Stimulated activated CD4-positive, alpha-beta T cell treated with anti-CD3 and anti-CD28 coated beads, Interleukin-4, amount 100 ng/mL, for 4 hours (primary cell): ENCODE results near the gene CALR.
"Not testable (repeated sequence)": the region's sequence is repeated elsewhere in the genome, so short reads cannot be mapped to it uniquely, and the experiment has no call there.

Source experiments
- DNase-seq, 2 experiments: peaks; one replicate each; pipeline ENCODE4 v3.0.0-alpha.2; 2020

Gene CALR

DNA sequence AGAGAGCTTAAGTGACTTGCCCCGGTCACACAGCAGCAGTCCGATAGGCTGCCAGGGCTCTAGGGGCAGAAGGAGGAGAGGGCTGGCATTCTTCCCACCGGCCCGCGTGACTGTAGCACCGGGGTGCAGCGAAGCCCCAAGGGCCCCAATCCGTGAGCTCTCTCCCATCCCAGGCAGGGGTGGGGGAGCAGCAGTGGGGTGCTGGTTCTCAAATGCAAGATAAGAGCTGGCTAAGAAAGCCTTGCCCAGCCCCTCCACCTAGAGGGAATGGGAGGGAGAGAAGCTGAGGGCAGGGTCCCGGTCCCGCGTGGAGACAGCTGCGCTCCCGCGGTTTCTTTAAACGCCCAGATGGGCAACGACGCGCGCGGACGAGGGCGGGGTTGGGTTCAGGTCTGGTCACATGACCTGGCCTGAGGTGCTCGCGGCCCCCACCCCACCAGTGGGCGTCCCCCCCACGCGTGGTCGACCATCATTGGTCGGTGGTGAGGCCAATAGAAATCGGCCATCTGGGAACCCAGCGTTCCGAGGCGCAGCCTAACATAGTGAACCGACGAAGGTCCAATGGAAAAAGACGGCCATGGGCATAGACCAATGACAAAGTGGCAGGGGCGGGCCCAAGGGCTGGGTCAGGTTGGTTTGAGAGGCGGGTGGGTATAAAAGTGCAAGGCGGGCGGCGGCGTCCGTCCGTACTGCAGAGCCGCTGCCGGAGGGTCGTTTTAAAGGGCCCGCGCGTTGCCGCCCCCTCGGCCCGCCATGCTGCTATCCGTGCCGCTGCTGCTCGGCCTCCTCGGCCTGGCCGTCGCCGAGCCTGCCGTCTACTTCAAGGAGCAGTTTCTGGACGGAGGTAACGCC is at the start of gene CALR:
CALR (plus strand) TSS at position 683 of the 852 bp plus-strand sequence; CDS start at position 754, 71 bp downstream.
- peak; percentile 97 to 99 for DNase-seq

DNA sequence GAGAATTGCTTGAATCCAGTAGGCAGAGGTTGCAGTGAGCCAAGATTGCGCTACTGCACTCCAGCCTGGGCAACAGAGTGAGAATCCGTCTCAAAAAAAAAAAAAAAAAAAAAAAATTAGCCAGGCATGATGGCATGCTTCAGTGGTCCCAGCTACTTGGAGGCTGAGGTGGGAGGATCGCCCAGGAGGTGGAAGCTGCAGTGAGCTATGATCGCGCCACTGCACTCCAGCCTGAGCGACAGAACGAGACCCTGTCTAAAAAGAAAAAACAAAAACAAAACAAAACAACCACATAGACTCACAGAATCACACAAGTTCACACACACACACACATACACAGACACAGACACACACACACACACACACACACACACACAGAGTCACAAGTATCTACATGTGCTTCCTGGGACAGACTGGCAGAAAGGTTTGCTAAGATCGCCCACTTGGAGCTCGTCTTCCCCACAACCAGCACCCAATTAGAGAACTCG is 48.1 kb upstream of the CALR start:
- DNase-seq, result not testable (repeated sequence)

DNA sequence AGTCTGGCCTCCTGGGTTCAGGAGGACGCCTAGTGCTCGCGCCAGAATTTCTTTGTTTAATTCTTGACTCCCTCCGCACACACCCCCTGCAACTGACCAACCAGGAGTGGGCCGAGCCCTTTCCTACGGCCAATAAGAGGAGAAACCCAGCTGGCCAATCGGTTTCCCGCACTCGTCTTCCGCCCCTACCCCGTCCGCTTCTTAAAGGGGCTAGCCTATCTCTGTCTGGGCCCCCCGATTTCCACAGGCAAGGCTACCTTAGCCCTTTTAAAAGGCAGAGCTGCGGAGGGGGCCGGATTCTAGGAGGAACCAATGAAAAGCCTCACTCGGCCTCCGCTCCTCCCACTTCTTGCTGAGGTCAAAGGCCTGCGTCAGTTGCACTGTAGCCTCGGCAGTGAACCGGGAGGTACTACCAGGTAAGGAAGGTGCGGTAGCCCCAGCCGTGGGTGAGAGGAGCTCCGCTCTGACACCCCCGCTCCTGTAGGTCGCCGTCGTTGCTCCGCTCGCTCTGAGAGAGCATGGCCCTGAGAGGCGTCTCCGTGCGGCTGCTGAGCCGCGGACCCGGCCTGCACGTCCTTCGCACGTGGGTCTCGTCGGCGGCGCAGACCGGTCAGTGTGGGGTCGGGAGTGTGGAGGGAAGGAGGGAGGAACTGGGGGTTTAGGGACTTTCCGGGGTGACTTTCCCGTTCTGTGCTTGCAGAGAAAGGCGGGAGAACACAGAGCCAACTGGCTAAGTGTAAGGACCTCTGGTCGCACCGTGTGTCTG is 47.4 kb upstream of the CALR start, which contains the start of gene GCDH:
GCDH (plus strand) TSS at position 374 of the 766 bp plus-strand sequence; CDS start at position 519, 145 bp downstream.
- DNase-seq, result peak; percentile 88 to 98

DNA sequence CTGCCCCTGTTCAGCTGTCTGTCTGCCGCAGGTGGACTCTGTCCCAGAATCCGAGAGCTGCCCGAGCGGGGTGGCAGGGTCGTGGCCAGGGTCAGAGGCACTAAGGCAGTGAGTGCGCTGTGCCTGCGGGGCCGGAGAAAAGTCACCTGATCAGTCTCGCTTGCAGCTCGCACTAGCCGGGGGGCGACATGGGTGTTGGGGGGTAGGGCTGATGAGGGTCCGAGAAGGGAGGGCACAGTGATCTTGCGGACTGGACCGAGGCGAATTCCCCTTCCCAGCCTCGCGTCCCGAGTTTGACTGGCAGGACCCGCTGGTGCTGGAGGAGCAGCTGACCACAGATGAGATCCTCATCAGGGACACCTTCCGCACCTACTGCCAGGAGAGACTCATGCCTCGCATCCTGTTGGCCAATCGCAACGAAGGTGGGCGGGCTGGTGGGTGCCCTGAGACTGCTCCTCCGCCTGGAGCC is 46.8 kb upstream of the CALR start:
- DNase-seq, result no peak

DNA sequence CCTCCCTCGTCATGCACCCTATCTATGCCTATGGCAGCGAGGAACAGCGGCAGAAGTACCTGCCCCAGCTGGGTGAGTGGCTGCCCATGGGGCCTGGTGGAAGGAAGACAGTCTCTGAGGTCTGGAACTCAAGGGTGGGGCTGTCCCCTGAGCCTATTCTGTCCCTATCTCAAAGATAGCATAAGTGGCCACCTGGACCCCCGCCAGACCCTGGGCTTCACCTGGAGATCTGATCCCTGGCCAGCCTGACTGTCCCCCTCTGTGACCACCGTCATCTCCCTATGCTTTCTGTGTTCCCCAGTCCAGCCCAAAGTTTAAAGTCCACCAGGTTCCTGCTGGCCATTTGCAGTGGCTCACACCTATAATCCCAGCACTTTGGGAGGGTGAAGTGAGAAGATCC is 44.8 kb upstream of the CALR start:
- DNase-seq, result no peak

DNA sequence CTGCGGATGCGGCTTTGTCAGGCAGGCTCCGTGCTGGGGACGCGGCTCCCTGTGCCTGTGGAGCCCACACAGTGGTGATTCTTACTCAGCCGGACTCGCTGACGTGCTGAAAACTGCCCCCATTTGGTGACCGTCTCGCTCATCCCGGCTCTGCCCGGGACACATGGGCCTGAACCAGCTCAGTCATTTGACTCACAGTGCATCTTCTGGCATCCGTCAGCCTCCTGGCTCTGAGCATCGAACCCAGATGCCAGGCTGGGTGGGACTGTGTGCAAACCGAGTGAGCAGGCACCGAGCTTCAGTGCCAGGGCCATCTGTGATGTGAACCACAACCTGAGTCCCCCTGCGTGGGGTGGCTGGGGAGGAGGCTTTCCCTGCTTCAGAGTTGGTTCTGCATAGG is 41.9 kb upstream of the CALR start:
- DNase-seq, result no peak

DNA sequence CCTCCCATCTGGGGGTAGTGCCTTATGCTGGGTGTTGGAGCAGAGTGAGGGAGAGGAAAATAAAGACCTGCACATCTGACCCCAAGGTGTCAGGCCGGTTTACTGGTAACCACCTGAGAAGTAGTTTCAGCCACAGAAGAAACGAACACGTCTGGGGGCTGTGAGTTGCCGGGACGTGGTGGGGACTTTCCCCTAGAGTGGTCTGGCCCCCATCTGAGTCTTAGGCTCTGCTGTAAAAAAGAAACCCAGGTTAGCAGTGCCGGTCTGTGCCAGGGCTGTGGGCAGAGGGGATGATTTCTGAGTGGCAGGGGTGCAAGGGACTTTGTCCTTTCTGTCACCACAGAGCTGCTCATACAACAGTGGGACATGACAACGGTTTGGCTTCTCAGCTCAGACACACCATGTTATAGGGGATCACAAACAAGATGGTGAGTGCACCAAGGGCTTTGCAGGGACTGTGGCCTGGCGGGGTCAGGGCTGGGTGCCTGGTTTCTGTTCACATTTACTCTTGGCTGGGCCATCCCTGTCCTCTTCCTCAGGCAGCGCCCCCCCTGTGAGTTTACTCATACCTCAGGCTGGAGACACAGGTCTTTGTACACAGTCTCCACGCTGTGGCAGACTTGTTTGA is 38.4 kb upstream of the CALR start:
- DNase-seq, result no peak

DNA sequence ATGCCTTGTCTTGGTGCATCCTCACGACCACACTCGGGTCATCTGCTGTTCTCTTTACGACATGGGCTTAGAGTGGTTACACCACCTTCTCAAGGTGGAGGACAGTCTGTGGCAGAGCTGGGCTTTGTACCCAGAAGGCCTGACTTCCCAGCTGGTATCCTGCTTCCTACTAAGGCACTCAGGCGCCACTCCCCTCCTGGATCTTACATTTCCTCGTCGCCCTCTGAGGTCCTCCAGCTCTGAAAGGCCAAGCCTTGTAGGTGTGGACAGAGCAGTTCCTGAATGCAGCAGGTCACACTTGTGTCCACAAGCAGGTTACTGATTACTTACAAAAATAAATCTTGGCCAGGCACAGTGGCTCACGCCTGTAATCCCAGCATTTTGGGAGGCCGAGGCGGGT is 31.2 kb upstream of the CALR start:
- DNase-seq, result no peak

DNA sequence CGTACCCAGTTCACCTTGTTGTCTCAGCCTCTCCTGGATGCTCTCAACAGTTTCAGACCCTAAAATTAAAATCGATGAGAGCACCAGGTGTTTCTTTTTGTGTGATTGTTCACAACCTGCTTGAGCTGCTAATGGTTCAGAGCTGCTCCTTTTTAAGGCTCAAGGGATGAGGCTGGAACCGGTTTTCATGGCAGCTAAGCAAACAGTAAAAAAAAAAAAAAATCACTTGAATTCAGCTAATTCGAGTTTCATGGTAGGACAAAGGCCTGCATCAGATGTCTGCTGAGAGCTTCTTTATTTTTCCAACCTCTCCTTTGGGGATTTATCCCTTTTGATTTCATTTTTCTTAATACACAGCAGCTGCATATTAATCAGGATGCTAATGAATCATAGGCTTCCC is 25.8 kb upstream of the CALR start:
- no peak for DNase-seq

DNA sequence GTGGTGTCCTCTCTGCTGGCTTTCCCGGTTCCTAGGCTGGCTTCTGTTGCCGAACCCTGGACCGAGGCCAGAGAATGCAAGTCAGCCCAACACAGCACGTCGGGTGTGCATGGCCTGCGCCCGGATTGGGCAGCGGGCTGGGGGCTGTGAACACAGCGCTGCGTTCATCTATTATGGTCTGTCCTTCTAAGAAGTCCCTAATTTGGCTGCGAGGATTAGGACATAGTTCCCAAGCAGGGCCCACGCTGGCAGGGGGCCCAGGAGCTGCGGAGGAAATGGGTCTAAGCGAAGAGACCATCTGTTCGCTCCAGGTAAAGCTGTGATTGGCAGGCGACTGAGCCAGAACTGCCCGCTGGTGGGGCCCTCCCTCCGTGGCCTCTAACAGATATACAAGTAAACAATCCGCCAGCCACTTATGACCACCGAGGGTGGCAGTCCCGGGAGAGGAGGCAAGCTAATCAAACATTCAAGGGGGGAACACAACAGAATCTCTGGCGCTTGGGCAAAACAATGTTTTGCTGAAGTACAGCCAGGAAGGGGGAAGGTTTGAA is 25.3 kb upstream of the CALR start:
- no peak for DNase-seq

DNA sequence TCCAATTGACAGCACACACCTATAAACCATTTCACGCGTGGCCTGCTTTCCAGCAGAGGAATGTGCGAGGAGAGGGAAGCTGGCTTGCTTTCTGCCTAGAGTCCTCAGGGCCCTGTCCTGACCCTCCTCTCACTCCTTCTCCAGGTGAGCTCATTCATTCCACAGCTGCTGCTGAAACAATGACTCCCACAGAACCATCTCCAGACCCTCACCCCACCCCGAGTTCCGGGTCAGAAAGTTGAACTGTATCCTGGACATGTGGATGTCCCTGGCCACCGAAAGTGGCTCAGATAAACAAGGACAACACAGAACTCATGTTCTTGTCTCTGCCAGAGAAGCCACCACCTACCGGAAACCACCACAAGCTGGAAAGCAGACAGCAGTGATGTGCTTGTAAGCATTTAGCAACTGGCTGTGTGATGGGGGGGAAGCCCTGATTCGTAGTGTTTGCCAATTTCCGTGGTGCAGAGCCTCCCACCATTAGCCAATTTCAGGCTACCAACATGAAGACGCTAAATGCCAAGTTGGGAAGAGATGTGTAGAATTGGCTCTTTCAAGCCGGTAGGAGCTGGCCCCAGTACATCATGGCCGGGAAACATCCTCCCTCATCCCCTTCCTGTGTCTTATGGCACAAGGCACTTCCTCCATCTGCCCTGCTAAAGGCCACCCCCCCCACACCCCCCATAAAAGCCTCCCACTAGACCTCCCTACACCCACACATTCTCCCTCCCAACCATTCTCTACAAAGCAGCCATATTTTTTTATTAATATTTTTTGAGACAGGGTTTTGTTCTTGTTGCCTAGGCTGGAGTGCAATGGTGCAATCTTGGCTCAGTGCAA is 24.3 kb upstream of the CALR start:
- peak in 1 of 2 experiments; percentile 48 for DNase-seq

DNA sequence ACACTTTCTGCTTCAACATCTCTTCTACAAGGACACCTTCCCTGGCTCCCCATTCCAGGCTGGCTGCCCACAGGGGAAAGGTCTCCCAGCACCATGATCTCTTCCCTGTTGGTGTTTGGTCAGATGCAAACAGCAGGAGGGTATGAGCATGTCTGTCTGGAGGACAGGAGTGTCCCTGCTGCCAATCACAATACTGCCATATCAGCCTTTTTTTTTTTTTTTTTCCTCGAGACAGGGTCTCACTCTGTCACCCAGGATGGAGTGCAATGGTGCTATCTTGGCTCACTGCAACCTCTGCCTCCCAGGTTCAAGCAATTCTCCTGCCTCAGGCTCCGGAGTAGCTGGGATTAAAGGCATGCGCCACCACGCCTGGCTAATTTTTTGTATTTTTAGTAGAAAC is 22.5 kb upstream of the CALR start:
- DNase-seq, result not testable (repeated sequence)

DNA sequence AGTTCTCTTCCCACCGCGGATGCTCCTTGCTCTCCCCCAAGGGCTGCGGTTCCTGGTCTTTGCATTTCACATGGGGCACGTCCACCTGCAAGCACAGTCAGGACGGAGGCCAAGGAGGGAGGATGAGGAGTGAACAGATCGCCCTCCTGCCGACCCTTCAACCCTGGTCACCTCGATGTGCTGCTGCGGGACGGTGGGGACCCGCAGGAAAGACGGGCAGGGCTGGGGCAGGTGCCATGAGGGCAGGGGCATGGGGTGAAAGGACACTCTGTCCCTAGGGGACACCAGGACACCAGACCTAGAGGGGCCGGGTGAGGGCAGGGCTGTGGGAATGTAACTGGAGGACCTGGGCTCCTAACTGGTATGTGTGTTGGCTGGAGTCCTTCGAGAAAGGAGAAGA is 20.2 kb upstream of the CALR start:
- no peak for DNase-seq

DNA sequence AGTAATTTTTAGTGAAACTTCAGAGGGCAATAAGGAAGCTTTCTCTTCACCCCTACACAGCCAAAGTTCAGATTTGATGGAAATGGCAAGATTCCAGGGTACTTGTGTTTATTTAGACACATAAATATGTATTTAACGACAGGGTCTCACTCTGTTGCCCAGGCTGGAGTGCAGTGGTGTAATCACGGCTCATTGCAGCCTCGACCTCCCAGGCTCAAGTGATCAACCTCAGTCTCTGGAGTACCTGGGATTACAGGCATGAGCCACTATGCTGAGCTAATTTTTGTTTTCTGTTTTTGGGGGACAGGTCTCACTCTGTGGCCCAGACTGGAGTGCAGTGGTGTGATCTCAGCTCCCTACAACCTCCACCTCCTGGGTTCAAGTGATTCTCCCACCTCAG is 17.4 kb upstream of the CALR start:
- no peak for DNase-seq

DNA sequence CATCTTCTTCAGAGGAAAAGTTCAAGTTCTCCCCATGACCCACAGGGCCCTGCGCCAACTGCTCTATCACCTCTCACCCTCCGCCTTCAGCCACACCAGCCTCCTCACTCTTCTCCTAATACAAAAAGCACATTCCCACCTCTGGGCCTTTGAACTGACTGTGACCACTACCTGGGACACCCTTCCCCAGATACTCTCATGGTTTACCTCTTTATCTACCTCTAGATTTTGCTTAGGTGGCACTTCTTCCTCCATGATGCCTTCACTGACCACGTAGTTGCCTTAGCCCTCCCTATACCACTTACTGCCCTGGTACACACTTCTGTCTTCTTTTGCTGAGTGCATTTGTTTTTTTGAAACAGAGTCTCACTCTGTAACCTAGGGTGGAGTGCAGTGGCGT is 15.4 kb upstream of the CALR start:
- no peak for DNase-seq

DNA sequence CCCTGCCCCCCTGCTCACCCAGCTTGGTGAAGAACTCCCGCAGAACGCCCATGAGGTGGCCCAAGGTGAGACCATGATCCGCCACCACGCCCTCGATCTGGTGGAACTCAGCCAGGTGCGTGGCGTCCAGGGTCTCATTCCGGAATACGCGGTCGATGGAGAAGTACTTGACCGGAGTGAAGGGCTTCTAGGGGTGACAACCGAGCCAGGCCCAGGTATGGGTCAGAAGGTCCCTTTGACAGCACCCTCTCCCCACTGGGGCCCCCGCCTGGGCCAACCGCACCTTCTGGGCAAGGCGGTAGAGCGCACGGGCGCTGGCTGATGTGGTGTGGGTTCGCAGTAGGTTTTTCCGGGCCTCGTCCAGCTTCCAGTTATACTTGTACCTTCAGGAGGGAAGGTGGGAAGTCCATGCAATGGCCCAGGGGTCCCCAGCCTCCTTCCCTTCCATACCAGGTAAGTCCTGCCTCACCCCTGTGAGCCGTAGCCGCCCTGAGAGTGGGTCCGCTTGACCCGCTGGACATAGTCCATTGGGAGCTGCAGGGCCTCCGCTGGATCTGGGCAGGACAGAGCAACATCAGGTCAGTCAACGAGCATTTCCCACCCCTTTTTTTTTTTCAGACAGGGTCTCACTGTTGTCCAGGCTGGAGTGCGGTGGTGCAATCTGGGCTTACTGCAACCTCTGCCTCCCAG is 13.6 kb upstream of the CALR start:
- DNase-seq, result no peak

DNA sequence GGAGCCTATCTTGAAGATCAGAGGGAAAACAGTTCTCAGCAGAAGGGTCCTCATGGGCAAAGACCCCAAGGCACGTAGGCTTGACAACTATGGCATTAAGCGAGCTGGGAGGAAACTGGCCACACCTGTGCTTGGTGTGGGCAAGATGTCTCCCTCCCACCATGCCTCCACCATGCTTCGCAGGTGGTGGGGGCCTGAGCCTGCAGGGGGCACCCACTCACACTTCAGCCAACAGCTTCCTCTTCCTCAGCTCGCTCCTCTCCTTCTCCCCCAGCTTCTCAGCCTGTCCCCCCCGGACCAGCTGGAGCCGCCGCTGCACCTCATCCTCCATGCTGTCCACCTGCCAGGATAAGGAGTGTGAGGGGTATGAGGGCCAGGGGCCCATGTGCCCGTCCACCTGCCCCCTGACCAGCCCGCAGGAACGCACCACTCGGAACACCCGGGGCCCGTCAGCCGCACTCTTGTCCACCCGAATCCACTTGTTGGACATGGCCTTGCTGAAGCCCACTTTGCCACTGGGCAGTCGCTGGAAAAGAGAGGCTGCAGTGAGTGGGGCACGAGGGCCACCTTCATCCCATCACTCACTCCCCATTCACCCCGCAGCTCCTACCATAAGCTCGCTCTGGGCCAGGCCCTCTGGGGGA is 8.3 kb upstream of the CALR start:
- no peak for DNase-seq

DNA sequence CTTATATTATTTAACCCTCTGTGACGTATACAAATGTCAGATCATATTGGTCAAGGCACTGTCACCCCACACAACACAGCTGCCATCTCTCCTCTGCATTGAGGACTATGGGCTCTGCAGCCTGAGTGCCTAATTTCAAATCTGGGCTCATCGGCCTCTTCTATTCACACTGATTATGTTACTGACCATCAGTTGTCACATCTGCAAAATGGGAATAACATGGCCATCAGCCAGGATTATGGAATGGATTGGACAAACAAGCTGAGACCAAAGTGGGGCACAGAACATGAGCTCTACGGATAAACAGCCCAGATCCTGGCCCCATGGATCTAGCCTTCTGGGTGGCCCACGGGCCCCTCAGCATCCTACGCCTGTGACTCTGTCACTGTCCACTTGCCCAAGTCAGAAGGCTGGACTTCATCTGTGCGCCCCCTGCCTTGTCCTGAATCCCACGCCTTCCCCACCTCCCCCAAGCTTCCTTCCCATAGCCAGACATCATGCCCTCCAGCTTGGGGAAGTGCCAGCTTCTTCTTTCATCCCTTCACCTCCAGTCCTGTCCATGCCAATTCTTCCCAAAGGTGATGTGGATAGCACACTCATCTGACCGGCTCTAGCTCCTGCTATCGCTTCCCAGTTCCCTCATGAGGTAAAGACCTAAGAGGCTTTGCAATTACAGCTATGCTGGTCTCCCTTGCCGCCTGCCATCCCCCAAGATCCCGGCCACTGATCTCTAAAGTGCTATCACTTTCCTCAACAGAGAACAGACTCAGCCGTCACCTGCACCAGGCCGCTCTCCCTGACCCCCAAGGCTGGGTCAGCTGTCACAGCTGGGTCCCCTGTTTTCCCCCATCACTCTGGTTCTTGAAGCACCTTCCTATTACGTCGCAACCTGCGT is 5.8 kb upstream of the CALR start:
- DNase-seq, result no peak

DNA sequence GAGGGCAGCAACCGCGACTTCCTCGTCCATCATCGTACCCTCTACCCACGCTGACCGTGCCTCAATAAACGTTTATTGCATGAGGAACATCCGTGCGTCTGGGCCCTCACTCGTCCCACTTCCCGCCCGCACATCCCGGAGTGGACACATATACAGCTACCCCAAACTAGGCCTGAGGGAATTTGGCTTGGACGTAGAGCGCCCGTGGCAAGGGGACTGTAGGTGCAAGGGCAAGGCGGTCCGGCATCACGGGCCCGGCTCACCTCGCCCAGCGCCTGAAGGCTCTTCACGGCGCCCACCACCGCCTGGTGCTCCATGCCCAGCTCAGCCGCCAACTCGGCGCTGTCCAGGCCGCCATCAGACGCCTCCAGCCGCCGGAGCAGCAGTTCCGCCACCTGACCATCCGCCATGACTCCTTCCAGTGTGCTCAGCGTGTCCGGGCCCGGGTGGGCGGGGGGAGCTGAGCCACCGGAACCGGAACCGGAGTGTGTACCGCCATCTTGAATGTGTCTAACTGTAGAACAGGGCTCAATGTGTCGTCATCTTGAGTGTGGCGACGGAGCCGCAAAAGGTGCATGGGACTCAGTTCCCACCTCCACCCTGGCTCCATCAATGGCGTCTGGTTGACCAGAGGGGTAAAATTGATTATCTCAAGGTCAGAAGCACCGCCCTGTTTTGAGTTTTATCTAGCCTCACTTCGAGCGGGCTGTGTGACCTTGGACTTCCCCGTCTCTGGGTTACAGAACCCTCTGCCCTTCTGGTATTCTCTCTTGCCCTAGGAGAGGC is 4.9 kb upstream of the CALR start, which contains the start of gene FARSA:
FARSA (minus strand) TSS at position 425 of the 786 bp plus-strand sequence; CDS start at position 410, 15 bp downstream.
- peak; percentile 87 for DNase-seq
